Activated effector memory CD4-positive, alpha-beta T cell treated with anti-CD3 and anti-CD28 coated beads, Interleukin-2, amount 50 U/mL, for 16 hours (primary cell): ENCODE results near the gene LCN2.

Source experiments
- DNase-seq: peaks from one replicate; pipeline ENCODE4 v3.0.0-alpha.2; 2020

The LCN2 gene

GRCh38 chr9:128149001-128149701 is at the start of gene LCN2:
LCN2 (plus strand) TSS chr9:128149453; CDS start chr9:128149526, 73 bp downstream.
- DNase-seq = peak; percentile 41

GRCh38 chr9:128099932-128100491 is 49.2 kb upstream of the LCN2 start:
- no peak for DNase-seq

GRCh38 chr9:128100581-128100980 is 48.7 kb upstream of the LCN2 start:
- no peak for DNase-seq

- DNase-seq = no peak
Observed at GRCh38 chr9:128101231-128101661, 48.0 kb upstream of the LCN2 start.

GRCh38 chr9:128101690-128102089 is 47.6 kb upstream of the LCN2 start:
- DNase-seq = no peak

GRCh38 chr9:128102196-128102595 is 47.1 kb upstream of the LCN2 start:
- DNase-seq = no peak

- no peak for DNase-seq
Observed at GRCh38 chr9:128102861-128103588, 46.2 kb upstream of the LCN2 start.

GRCh38 chr9:128103589-128103962 is 45.7 kb upstream of the LCN2 start:
- DNase-seq = peak; percentile 76

GRCh38 chr9:128104171-128104618 is 45.1 kb upstream of the LCN2 start:
- no peak for DNase-seq

- no peak for DNase-seq
Observed at GRCh38 chr9:128105538-128106175, 43.6 kb upstream of the LCN2 start.

GRCh38 chr9:128106181-128106939 is 42.9 kb upstream of the LCN2 start:
- DNase-seq = no peak

GRCh38 chr9:128106940-128107467 is 42.2 kb upstream of the LCN2 start:
- DNase-seq = no peak

GRCh38 chr9:128107468-128108268 is 41.6 kb upstream of the LCN2 start:
- no peak for DNase-seq

GRCh38 chr9:128108269-128109049 is 40.8 kb upstream of the LCN2 start:
- DNase-seq = no peak

GRCh38 chr9:128109050-128109709 is 40.1 kb upstream of the LCN2 start:
- peak; percentile 38 for DNase-seq

GRCh38 chr9:128111726-128112125 is 37.5 kb upstream of the LCN2 start:
- peak; percentile 54 for DNase-seq

- DNase-seq = no peak
Observed at GRCh38 chr9:128113526-128114325, 35.5 kb upstream of the LCN2 start.

- DNase-seq = peak; percentile 54
Observed at GRCh38 chr9:128114326-128115186, 34.7 kb upstream of the LCN2 start.
